ENCODE results near the gene FMOD.
A peak's percentile ranks its signal among the peaks of the same experiment; 100 is the strongest.

- no peak for TF ChIP-seq POLR2A (IDR thresholded peaks at IDR 0.05)
- TF ChIP-seq, protein P1, sequence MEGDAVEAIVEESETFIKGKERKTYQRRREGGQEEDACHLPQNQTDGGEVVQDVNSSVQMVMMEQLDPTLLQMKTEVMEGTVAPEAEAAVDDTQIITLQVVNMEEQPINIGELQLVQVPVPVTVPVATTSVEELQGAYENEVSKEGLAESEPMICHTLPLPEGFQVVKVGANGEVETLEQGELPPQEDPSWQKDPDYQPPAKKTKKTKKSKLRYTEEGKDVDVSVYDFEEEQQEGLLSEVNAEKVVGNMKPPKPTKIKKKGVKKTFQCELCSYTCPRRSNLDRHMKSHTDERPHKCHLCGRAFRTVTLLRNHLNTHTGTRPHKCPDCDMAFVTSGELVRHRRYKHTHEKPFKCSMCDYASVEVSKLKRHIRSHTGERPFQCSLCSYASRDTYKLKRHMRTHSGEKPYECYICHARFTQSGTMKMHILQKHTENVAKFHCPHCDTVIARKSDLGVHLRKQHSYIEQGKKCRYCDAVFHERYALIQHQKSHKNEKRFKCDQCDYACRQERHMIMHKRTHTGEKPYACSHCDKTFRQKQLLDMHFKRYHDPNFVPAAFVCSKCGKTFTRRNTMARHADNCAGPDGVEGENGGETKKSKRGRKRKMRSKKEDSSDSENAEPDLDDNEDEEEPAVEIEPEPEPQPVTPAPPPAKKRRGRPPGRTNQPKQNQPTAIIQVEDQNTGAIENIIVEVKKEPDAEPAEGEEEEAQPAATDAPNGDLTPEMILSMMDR (IDR thresholded peaks at IDR 0.05): peak; percentile 66 to 94 (median 84)
Observed at GRCh38 chr1:203340112-203340790, 10.7 kb downstream of the FMOD start.

Data from thyroid gland (tissue), 4 donors.